Epithelial cell of esophagus (primary cell): ENCODE results near the gene LHFPL2.

Experiments used
- DNase-seq: peaks from one replicate; pipeline ENCODE4 v3.0.0; 2010; ENCODE audit warnings: low read depth
- H3K4me3 ChIP-seq: 2 replicates; pipeline ENCODE4 v1.5.1; 2011; ENCODE audit warnings: mild to moderate bottlenecking, low read length, control low read depth
- TF ChIP-seq, protein P1 (sequence below): IDR thresholded peaks from 2 replicates; pipeline ENCODE4 v1.5.1; 2011; ENCODE audit warnings: low read depth, mild to moderate bottlenecking, low read length, control low read depth, inconsistent platforms; ENCODE audit not compliant: insufficient read depth; ENCODE audit errors: missing control alignments

LHFPL2 gene

DNA sequence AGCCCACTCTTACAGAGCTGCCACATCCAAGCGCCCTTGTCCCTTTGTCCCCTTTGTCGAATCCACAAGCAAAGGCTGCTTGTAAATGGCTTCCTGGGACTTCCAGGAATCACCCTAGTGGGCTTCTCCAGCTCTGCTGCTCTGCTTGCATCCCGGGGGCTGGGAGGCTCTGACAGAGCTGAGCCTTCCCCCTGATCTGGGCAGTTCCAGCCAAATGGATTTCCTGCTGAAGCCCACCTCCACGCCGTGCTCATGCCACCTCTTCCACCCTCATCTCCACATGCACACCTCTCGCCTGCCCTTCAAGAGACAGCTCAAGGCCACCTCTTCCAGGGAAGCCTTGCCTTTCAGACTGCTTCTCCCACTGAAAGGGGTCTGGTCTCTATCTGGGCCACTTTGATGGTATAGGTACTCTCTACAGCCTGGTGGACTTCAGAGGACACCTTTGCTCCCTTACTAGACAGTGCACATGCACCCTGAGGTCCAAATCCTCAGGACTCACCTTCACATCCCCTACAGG, 106.2 kb downstream of the LHFPL2 start:
- no peak for DNase-seq
- TF ChIP-seq, protein P1, sequence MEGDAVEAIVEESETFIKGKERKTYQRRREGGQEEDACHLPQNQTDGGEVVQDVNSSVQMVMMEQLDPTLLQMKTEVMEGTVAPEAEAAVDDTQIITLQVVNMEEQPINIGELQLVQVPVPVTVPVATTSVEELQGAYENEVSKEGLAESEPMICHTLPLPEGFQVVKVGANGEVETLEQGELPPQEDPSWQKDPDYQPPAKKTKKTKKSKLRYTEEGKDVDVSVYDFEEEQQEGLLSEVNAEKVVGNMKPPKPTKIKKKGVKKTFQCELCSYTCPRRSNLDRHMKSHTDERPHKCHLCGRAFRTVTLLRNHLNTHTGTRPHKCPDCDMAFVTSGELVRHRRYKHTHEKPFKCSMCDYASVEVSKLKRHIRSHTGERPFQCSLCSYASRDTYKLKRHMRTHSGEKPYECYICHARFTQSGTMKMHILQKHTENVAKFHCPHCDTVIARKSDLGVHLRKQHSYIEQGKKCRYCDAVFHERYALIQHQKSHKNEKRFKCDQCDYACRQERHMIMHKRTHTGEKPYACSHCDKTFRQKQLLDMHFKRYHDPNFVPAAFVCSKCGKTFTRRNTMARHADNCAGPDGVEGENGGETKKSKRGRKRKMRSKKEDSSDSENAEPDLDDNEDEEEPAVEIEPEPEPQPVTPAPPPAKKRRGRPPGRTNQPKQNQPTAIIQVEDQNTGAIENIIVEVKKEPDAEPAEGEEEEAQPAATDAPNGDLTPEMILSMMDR, result no peak
- H3K4me3 ChIP-seq, result no peak overlapping the region

DNA sequence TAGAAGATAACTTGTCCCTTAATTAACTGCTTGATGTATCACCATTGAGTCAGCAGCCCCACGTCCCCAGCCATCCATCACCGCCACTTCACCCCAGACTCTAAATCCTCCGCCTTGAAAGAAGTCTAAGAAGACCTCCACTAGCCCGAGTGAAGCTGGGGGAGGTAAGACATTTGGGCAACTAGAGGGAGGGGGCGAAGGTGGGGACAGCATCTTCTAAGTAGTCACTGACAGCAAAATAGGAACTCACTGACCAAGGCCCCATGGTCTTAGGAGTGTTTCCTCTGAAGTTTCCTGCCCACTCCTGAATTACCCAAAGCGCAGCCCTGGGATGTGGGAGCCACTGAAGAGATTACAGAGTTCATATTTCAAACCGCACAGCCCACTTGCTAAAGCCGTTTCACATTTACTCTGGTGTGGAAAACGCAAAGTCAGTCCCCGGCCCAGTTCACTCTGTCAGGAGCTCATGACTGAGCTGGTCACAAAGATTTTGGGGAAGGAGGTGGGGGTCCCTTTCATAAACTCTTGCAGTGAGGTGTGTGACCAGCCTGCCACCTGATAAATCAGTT, 107.4 kb downstream of the LHFPL2 start:
- DNase-seq, result no peak

DNA sequence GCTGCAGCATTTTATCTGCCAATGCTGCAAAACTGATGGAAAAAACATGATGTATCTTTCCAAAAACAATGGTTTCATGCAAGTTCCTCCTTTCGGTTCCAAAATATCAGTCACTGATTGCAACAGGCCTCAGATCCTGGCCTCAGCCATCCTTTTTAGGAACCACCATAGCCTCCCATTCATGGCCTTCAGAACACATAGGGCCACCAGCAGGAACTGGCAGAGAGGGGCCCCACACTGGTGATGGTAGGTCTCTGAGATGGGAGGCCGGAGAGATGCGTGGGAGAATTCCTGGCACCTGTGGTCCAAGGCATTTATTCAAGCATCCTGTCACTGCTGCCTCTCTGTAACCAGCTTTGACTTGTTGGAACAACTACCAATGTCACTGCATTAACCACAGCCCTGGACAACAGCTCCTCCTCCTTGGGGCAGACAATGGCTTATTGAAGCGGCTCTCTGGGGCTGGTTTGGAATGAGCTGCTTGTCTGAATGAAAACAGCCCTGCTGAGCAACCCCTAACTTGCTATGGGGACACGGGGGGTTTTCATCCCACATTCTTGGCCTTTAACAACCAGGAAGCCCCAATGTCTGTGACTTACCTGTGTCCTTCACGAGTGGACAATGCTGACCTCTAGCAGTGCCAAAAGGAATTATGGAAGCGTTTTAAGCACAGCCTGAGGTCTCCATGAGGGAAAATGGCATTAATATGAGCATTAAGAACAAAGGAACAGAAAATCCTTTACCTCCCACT, 108.1 kb downstream of the LHFPL2 start:
- TF ChIP-seq, protein P1, result no peak
- no peak for DNase-seq
- no peak overlapping the region for H3K4me3 ChIP-seq

More for the DNA sequence above, 107.4 kb downstream of the LHFPL2 start:
- no peak overlapping the region for H3K4me3 ChIP-seq
- TF ChIP-seq, protein P1, result no peak

DNA sequence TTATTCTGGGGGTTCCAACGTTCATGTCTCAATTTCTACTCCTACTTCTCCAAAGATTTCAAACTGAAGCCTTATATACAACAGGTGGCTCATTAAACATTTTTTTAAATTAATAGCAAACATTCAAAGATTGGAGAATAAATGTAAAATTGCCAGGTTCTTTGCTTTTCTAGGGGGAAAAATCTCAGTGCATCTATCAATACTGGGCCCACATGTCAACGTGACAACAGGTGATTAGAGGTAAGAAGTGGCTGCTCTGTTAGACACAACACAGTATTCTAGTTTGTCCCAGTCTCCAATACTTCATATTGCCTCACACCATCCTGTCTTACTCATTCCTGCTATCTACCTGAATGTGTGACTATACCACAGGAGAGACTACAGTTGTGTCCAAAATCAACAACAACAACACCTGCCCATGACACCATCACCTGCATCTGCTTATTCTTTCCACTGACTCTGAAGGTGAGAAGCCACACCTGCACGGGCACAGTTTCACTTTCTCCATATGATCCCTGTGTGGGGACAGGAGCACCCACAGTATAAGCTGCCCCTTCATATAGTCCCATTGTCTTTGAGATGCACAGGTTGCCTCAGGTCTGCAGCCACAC, 110.2 kb downstream of the LHFPL2 start:
- no peak overlapping the region for H3K4me3 ChIP-seq
- DNase-seq, result peak; percentile 81
- TF ChIP-seq, protein P1, result no peak

DNA sequence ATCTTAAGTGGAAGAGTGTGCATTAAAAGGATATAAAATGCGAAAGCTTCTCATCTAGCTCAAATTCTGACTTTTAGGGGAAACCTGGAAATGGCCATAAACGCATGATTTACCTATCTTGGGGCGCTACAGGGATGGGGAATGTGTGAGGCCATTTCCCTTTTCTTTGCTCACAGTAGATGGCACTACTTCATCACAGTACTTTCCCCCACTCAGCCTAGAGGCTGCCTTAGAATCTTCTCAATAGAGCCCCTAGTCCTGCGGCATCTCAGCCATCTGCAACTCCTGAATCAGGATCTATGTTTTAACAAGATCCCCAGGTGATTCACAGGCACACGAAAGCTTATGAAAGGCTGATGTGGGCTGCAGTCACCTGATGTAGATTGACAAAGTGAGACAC, 110.8 kb downstream of the LHFPL2 start:
- H3K4me3 ChIP-seq, result no peak overlapping the region
- peak; percentile 93 for DNase-seq
- TF ChIP-seq, protein P1, result peak; percentile 59

DNA sequence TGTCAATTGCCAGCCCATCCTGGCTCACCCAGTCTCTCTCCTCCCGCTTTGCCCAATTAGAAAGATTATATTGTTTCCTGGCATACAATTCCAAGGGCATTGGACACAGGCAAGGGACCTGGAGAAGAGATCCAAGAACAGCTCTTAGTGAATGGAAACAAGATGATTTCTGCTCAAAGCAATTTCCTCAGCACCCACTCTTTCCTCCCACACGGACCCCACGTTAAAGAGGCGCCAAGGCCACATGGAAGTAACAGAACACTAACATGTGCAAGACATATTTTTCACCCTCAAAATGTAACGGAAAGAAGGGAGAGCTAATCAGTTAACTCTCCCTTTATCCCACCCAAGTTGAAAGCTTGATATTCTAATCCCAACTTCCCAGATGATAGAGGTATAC, 111.2 kb downstream of the LHFPL2 start:
- TF ChIP-seq, protein P1, result no peak
- DNase-seq, result no peak
- no peak overlapping the region for H3K4me3 ChIP-seq
